GM04504 (cell line): ENCODE data around the gene PSMD9.

Source experiments
- DNase-seq: peaks from one replicate; pipeline ENCODE4 v3.0.0-alpha.2; 2012; ENCODE audit warnings: low read depth

PSMD9 gene

GRCh38 chr12:121955258-121956237 is 67.0 kb downstream of the PSMD9 start:
- no peak for DNase-seq

GRCh38 chr12:121957861-121958515 is 69.4 kb downstream of the PSMD9 start:
- no peak for DNase-seq

DNA sequence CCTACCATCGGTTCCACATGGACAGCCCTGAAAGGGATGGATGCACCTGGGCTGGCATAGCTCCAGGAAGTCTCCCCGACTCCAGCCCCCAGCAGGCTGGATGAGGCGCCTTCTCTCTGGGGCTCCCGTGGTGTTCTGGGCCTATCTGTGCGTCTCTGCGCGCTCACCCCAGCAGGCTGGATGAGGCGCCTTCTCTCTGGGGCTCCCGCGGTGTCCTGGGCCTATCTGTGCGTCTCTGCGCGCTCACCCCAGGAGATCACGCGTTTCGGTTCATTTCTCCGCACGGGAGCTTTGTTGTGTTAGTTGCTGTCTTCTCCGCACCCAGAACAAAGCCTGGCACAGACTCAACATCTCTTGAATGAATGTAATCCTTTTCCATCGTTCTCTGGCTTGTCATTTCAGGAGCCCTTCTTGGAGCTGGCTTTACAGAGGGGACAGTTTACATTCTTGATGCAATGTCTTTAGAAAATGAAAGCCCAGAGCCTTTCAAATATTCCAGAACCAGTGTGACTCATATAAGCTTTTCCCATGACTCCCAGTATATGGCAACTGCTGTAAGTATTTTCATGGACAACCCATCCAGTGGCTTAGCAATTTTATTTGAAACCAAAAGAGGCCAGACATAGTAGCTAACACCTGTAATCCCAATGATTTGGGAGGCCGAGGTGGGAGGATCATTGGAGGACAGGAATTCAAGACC is 70.1 kb downstream of the PSMD9 start:
- DNase-seq = no peak

- no peak for DNase-seq
Measured at GRCh38 chr12:121960541-121960940, 72.0 kb downstream of the PSMD9 start.

GRCh38 chr12:121961195-121961879 is 72.7 kb downstream of the PSMD9 start:
- no peak for DNase-seq

GRCh38 chr12:121963341-121964018 is 74.9 kb downstream of the PSMD9 start:
- no peak for DNase-seq

- DNase-seq = peak; percentile 71
Measured at GRCh38 chr12:121964813-121965643, 76.4 kb downstream of the PSMD9 start.

GRCh38 chr12:121966959-121967358 is 78.4 kb downstream of the PSMD9 start:
- no peak for DNase-seq
